HG02759 (cell line): Measurements from ENCODE around the gene ABHD2.
"Not testable (repeated sequence)": the region's sequence is repeated elsewhere in the genome, so short reads cannot be mapped to it uniquely, and the experiment has no call there.

Source experiments
- ATAC-seq: cut with Tn5 transposase; IDR thresholded peaks from one replicate; pipeline ENCODE4 v1.9.1; 2021; ENCODE audit warnings: mild to moderate bottlenecking, moderate library complexity; ENCODE audit not compliant: unreplicated experiment

ABHD2 gene

DNA sequence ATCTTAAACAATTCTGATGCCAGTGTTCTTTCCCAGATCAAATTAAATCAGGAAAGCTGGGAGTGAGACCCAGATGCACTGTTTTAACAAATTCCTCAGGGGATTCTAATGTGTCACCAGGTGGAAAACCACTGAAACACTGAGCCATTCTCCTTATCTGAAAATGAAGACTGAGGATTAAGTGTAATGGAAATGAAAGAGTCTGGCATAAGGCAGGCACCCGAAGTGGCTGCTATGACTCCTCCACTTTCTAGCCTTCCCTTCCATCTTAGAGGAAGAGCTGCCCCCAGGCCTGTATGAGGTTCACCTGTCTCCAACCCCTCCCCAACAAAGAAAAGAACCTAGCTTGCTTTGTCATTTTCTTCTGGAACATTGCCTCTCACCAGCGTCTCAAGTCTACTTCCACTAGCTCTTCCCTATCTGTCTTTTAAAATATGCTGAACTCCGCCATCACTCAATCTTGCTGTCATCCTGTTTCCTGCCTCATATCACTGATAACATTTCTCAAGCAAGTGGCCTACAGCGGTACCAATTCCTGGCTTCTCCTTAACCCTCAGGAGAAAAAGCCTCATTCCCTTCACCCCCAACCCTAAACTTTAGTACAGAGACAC lies 13.7 kb upstream of the ABHD2 start:
- no peak for ATAC-seq

DNA sequence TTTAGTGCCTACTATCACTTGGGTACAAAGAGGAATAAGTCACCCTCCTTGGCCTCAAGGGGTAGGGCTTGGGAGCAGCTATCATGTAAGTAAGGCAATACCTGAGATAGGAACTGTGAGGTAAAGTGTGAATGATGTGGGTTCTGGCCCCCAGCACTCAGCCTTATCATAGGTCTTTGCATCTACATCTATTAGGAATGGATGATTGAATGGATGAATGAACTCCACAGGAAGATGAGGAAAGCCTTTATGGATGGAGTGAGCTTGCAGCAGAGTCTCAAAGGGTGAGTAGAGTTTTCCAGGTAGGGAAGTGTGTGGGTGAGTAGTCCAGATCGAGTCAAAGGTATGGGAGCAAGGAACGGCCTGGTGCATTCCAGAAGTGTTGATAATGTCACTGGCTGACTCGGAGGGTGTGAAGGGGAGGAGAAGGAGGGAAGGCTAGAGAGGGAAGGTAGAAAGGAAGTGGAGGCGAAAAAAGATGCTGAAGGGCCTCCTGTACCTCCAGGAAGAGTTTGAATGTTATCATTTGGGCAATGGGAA lies 13.1 kb upstream of the ABHD2 start:
- ATAC-seq: no peak

- no peak for ATAC-seq
These were observed 12.4 kb upstream of the ABHD2 start for GRCh38 chr15:89075846-89076245.

DNA sequence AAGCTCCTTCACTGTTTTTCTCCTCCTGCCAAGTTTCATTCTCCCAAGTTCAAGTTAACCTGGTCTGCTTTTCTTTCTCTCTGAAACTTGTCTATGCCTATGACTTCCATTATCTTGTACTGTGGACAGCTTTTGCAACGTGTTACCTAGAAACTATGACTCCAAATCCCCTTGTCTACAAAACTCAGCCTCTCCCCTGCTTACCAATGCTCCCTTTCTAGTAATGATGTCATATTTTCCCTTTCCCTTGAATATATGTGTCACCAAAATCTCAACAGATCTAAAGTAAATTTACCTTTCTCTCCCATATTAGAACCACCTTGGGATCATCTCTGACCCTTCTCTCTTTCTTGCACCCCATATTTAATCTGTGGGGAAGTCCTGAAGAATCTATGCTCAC lies 10.5 kb upstream of the ABHD2 start:
- no peak for ATAC-seq

- ATAC-seq: no peak
These were observed 9.1 kb upstream of the ABHD2 start for GRCh38 chr15:89078851-89079810.

DNA sequence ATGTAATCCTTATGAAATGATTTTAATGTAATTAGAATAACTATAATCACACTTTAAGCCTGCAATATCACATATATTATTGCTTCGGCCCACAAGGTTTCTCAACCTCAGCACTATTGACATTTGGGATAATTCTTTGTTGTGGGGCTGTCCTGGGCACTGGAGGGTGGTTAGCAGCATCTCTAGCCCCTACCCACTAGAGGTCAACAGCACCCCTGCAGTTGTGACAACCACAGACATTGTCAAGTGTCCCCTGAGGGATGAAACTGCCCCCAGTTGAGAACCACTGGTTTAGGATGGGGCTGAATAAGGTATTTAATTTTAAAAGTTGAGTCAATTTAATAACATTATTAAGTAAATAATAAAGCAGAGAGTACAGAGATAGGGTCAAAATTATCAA lies 6.4 kb upstream of the ABHD2 start:
- ATAC-seq: no peak

- no peak for ATAC-seq
These were observed 5.0 kb upstream of the ABHD2 start for GRCh38 chr15:89083246-89083645.

DNA sequence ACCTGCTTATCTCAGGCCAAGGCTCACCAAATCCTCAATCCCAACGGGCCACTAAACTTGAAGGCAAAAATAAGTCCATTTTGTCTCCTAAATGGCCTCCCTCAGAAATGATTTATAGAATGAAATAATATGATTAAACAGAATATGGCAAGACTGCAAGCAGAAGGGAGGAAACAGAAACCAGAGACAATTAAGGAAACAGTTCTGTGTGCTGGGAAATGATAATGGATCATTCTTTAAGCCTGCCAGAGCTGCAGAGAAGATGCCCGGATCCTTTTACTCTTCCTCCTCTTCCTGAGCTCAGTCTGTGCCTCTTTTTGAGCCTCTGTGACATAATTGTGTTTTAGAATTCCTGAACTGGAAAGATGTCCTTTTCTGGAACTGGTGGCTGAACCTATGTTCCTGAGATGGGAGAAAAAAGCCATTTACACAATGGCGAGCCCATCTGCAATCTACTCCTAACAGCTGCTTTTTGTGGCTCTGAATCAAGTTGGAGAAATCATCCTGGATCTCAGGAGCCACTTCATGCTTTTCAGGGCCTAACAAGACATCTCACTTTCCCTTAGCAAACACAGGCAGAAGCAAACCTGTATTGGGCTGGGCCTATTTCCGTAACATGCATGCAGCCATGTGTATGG lies 2.8 kb upstream of the ABHD2 start:
- no peak for ATAC-seq

GRCh38 chr15:89085933-89086332 lies 2.3 kb upstream of the ABHD2 start:
- ATAC-seq: not testable (repeated sequence)

DNA sequence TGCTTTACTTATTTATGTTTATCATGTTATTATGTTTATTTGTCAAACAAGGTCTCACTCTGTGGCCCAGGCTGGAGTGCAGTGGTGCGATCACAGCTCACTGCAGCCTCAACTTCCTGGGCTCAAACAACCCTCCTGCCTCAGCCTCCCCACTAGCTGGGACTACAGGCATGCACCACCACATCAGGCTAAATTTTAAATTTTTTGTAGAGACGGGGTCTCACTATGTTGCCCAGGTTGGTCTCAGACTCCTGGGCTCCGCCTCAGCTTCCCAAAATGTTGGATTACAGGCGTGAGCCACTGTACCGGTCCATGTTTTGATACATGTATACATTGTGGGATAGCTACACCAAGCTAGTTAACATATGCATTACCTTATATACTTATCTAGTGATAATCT lies 1.9 kb upstream of the ABHD2 start:
- ATAC-seq: not testable (repeated sequence)

DNA sequence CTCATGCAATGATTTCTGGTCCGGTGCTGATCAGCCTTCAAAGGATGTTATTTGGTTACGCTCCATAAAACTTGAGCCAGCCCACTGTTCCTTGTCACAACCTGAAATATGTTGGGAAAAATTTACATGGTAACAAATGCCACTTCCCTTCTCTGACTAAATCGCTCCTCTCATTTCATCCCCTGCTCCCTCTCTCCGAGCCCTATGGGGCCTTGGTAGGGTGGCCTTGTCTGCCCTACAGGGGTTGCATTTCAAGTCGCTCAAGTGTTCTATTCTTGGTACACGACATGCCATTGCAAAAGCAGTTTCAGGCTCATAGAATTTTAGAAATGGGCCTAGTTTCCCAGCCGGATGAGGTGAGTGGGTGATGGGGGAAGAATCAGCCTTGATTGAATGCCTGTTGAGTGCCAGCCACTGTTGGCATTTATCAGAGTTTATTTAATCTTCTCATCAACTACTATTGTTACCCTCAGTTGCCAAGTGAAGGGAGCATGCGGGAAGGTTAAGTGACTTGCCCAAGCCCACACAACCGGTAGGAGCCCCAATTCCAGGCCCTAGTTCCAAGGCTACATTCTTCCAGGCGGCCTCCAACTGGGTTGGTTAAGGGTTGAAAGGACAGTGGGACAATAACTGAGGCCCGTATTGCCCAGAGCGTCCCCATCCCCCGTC lies 961 bp upstream of the ABHD2 start:
- no peak for ATAC-seq

GRCh38 chr15:89088605-89089315 lies 504 bp downstream of the ABHD2 start:
- no peak for ATAC-seq

- no peak for ATAC-seq
These were observed 1.3 kb downstream of the ABHD2 start for GRCh38 chr15:89089316-89090230.

- ATAC-seq: no peak
These were observed 2.8 kb downstream of the ABHD2 start for GRCh38 chr15:89090791-89091626.

DNA sequence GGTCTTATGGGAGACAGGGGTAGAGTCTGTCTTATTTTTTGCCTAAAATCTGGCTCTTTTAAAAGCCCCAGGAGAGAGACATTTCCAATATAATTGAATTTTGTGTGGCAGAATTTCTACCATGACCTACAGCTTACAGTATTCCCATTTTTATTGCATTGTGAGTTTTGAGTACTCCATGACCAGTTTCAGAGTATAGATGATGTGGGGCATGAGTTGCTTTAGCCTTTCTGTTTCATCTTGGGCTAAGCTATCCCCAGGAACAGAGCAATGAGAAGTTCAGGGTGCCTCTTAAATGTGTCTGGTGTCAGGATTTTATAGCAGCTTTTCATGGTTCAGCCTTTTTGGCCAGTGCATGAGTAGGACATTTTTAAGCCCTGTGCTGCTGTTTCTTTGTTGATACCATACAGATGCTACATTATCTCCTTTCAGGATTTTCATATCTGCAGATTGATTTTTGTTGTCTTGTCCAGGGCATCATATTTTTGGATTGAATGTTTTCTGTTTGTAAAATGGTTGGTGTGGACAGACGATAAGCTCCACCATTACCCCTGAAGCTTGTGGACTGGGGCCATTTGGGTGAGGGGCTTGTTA lies 3.5 kb downstream of the ABHD2 start:
- ATAC-seq: no peak

DNA sequence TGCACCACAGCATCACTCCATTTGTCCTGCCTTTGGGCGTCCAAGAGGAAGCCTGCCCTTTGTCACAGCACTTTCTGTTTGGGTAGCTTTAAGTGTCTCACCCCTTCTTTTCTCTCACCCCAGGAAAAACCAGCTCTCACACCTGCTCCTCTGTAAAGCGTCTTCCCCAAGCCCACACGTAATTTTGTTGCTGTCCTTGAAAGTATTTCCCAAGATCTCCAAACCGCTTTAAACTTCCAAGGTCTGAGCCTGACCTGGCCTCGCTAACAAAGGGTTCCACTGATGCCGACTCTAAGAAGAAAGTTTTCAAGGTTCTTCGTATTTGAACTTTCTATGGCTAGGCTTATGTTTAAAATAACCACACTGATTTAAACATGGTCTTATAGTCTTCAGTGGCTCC lies 5.3 kb downstream of the ABHD2 start:
- no peak for ATAC-seq

GRCh38 chr15:89095073-89095472 lies 6.8 kb downstream of the ABHD2 start:
- no peak for ATAC-seq

- ATAC-seq: no peak
These were observed 7.3 kb downstream of the ABHD2 start for GRCh38 chr15:89095556-89095955.
